Kidney (tissue), 14 donors: ENCODE data around the gene DDO. TPM values are rescaled to one million over a fixed set of nuclear protein-coding genes. Genes with fewer than 3 reads are reported as not detected.

Source experiments
- DNase-seq, 5 donors: peaks; one replicate each; pipeline ENCODE4 v3.0.0-alpha.2; 2013 to 2020
- FAIRE-seq: peaks from 2 replicates; lab custom pipeline; 2012; peaks lifted over from hg19 to GRCh38; lab: Jason Lieb, UNC
- H3K27ac ChIP-seq, 2 donors: one replicate each; pipeline ENCODE4 v1.7.0; 2013; ENCODE audit warnings: low read depth in 2 of 2, low read length in 2 of 2, inconsistent platforms in 1 of 2
- H3K27me3 ChIP-seq: one replicate; pipeline ENCODE4 v1.7.1; 2013; ENCODE audit warnings: low read length, inconsistent platforms; ENCODE audit not compliant: control insufficient read depth, insufficient read depth
- H3K36me3 ChIP-seq, 3 donors: one replicate each; pipeline versions ENCODE4 v1.7.0 to v1.7.1; 2013; ENCODE audit warnings: low read length in 3 of 3, control low read depth in 1 of 3, inconsistent platforms in 1 of 3; ENCODE audit not compliant: insufficient read depth in 3 of 3, control insufficient read depth in 2 of 3
- H3K4me1 ChIP-seq, 3 donors: one replicate each; pipeline versions ENCODE4 v1.7.0 to v1.7.1; 2013; ENCODE audit warnings: low read length in 3 of 3, inconsistent platforms in 1 of 3, low read depth in 1 of 3; ENCODE audit not compliant: control insufficient read depth in 2 of 3, insufficient read depth in 2 of 3
- H3K4me3 ChIP-seq, 3 donors: one replicate each; pipeline versions ENCODE4 v1.7.0 to v1.8.1; 2013; ENCODE audit warnings: low read length in 3 of 3, control low read depth in 1 of 3, inconsistent platforms in 1 of 3
- H3K9ac ChIP-seq, 3 donors: one replicate each; pipeline versions ENCODE4 v1.7.0 to v1.7.1; 2013; ENCODE audit warnings: low read length in 3 of 3, control low read depth in 1 of 3, inconsistent platforms in 1 of 3
- H3K9me3 ChIP-seq, 3 donors: one replicate each; pipeline versions ENCODE4 v1.7.0 to v1.7.1; 2013; ENCODE audit warnings: low read length in 3 of 3, control low read depth in 1 of 3, inconsistent platforms in 1 of 3; ENCODE audit not compliant: control insufficient read depth in 2 of 3, insufficient read depth in 1 of 3
- CTCF ChIP-seq: IDR thresholded peaks from 3 replicates; pipeline ENCODE4 v1.5.1; 2012; ENCODE audit warnings: mild to moderate bottlenecking, moderate library complexity, borderline replicate concordance; ENCODE audit not compliant: insufficient read depth; ENCODE audit errors: extremely low read depth
- intact Hi-C: fragments of 100-400 bp; cut with DNase I; formaldehyde crosslinking; loops from one replicate; pipeline ENCODE4 v1.11.1; 2022
- polyA plus RNA-seq: library from polyadenylated mRNA; stranded (reverse); fragments of 350-450 nt; fragmentation: Illumina TruSeq; extraction: RNeasy Lipid Tissue Mini Kit (QIAGEN cat#74804); gene quantifications from one replicate; pipeline ENCODE4 v1.2.3, GENCODE V29; 2014; ENCODE audit warnings: low read depth, low replicate concordance; ENCODE audit not compliant: insufficient read depth
- total RNA-seq: library from RNA; stranded (reverse); fragmentation: NEBNext Ultra II Directional; extraction: Animal tissue kit (Norgen Biotek cat#: 25700); gene quantifications from one replicate; pipeline ENCODE4 v1.2.1, GENCODE V29; 2021
- donor health status: control.
- donor health status: control.
- donor health status: control.
- donor health status: control.
- donor health status: control.
- donor health status: DM: yes; HTN: yes; CAD: no.
- donor health status: Normal renal cell carcinoma (clear cell type).

Gene DDO
- total and polyA plus RNA-seq, 2 donors from 2014 or later, result 3.6 to 13.4 TPM

- no peaks in the 10 kb centered on the region for H3K36me3 ChIP-seq
- H3K9me3 ChIP-seq, result no peaks in the 10 kb centered on the region
- H3K4me1 ChIP-seq, result no peaks in the 10 kb centered on the region
- no peak overlapping the region for H3K27ac ChIP-seq
- DNase-seq (no peak), FAIRE-seq (no peak)
- no peaks in the 10 kb centered on the region for H3K27me3 ChIP-seq
- intact Hi-C loops, result no loop called here
- H3K4me3 ChIP-seq, result no peak overlapping the region
- no peak overlapping the region for H3K9ac ChIP-seq
- no peak for TF ChIP-seq CTCF
Observed at GRCh38 chr6:110342759-110343158, 72.6 kb downstream of the DDO start.

Other genes with a start within 250 kb of the DDO start
- 9.7 TPM for gene WASF1, start 235.9 kb downstream of the DDO start, total RNA-seq
- 6.5 TPM for gene WASF1, start 235.9 kb downstream of the DDO start, polyA plus RNA-seq
- gene CDC40, start 235.1 kb downstream of the DDO start, total RNA-seq, result 24.6 TPM
- gene CDC40, start 235.1 kb downstream of the DDO start, polyA plus RNA-seq, result 10.9 TPM
- 3.5 TPM for gene METTL24, start 57.2 kb downstream of the DDO start, total RNA-seq
- gene METTL24, start 57.2 kb downstream of the DDO start, polyA plus RNA-seq, result 1.4 TPM
- gene SLC22A16, start 61.0 kb upstream of the DDO start, total RNA-seq, result 0.79 TPM
- gene SLC22A16, start 61.0 kb upstream of the DDO start, polyA plus RNA-seq, result not detected